SK-N-MC (cell line): ENCODE measurements around the gene CSNK1E.
A peak's percentile ranks its signal among the peaks of the same experiment; 100 is the strongest.

Source experiments
- DNase-seq: peaks from one replicate; pipeline ENCODE4 v3.0.0-alpha.2; 2011; ENCODE audit warnings: low read depth, low spot score
- H3K27ac ChIP-seq: fragments of 200-600 bp; sonication (generic); 2 replicates; pipeline ENCODE4 v1.5.1; 2016; ENCODE audit warnings: mixed run types
- H3K36me3 ChIP-seq: fragments of 200-600 bp; sonication (generic); 2 replicates; pipeline ENCODE4 v1.6.1; 2017; ENCODE audit warnings: antibody characterized with exemption, low read length, mixed read lengths; ENCODE audit not compliant: insufficient read depth
- H3K4me3 ChIP-seq: fragments of 200-600 bp; sonication (generic); 2 replicates; pipeline ENCODE4 v1.5.1; 2016
- H3K9ac ChIP-seq: fragments of 200-600 bp; sonication (generic); 2 replicates; pipeline ENCODE4 v1.8.0; 2017; ENCODE audit warnings: mixed run types, mixed read lengths; ENCODE audit not compliant: insufficient read length
- H3K9me3 ChIP-seq: fragments of 200-600 bp; sonication (generic); 2 replicates; pipeline ENCODE4 v1.6.1; 2017; ENCODE audit warnings: low read depth, mild to moderate bottlenecking, antibody characterized with exemption, low read length, moderate library complexity, mixed read lengths
- EZH2 ChIP-seq: fragments of 200-600 bp; sonication (generic); IDR thresholded peaks from one replicate; pipeline ENCODE4 v1.6.1; 2017; ENCODE audit warnings: antibody characterized with exemption
- FOXP2 ChIP-seq: optimal IDR thresholded peaks from 2 replicates; pipeline ENCODE3; 2011; ENCODE audit warnings: mild to moderate bottlenecking, moderate library complexity; ENCODE audit not compliant: insufficient read depth; ENCODE audit errors: extremely low read length, control extremely low read depth
- POLR2AphosphoS5 ChIP-seq: IDR thresholded peaks from 2 replicates; pipeline ENCODE4 v1.6.1; 2012; ENCODE audit warnings: mild to moderate bottlenecking, low read depth, low read length, borderline replicate concordance

Gene CSNK1E

GRCh38 chr22:38294193-38294592 is 23.0 kb downstream of the CSNK1E start:
- Histone ChIP-seq H3K27ac (no peak overlapping the region), H3K9ac (no peak overlapping the region), H3K9me3 (no peaks in the 10 kb centered on the region), H3K36me3 (peaks cover 80% of the 10 kb centered on the region), H3K4me3 (no peak overlapping the region)
- DNase-seq = no peak
- TF ChIP-seq FOXP2 (no peak), EZH2 (no peak), POLR2AphosphoS5 (no peak)

- Histone ChIP-seq H3K9me3 (no peaks in the 10 kb centered on the region), H3K9ac (no peak overlapping the region), H3K4me3 (no peak overlapping the region), H3K36me3 (peaks cover 68% of the 10 kb centered on the region; the same call in 1 of the 2 replicates), H3K27ac (0 out of 2 replicates have a peak overlapping the region, but pooled peaks have one; percentile 42)
- TF ChIP-seq EZH2 (no peak), POLR2AphosphoS5 (no peak), FOXP2 (no peak)
- DNase-seq = no peak
These were observed 24.5 kb downstream of the CSNK1E start for GRCh38 chr22:38292694-38293093.

- no peak overlapping the region for H3K27ac ChIP-seq
- DNase-seq = no peak
- no peaks in the 10 kb centered on the region for H3K9me3 ChIP-seq
- peaks cover 54% of the 10 kb centered on the region; the same call in 1 of the 2 replicates for H3K36me3 ChIP-seq
- H3K4me3 ChIP-seq = no peak overlapping the region
- no peak for TF ChIP-seq EZH2
- TF ChIP-seq POLR2AphosphoS5 = peak; percentile 37; the same call in 1 of the 2 replicates
- H3K9ac ChIP-seq = no peak overlapping the region
These were observed 25.9 kb downstream of the CSNK1E start for GRCh38 chr22:38291201-38291777.

GRCh38 chr22:38290347-38290746 is 26.9 kb downstream of the CSNK1E start:
- Histone ChIP-seq H3K27ac (no peak overlapping the region), H3K36me3 (peaks cover 44% of the 10 kb centered on the region; the same call in 1 of the 2 replicates), H3K9me3 (no peaks in the 10 kb centered on the region), H3K9ac (no peak overlapping the region), H3K4me3 (no peak overlapping the region)
- no peak for TF ChIP-seq EZH2
- TF ChIP-seq POLR2AphosphoS5 = no peak
- no peak for TF ChIP-seq FOXP2
- no peak for DNase-seq

GRCh38 chr22:38289583-38290082 is 27.6 kb downstream of the CSNK1E start:
- H3K9me3 ChIP-seq = no peaks in the 10 kb centered on the region
- TF ChIP-seq EZH2 (no peak), POLR2AphosphoS5 (peak; percentile 49)
- no peak overlapping the region for H3K4me3 ChIP-seq
- no peak for DNase-seq
- H3K9ac ChIP-seq = no peak overlapping the region
- peaks cover 37% of the 10 kb centered on the region; the same call in 1 of the 2 replicates for H3K36me3 ChIP-seq
- no peak overlapping the region for H3K27ac ChIP-seq

- Histone ChIP-seq H3K36me3 (peaks cover 12% of the 10 kb centered on the region; the same call in 1 of the 2 replicates), H3K9ac (no peak overlapping the region)
These were observed 30.1 kb downstream of the CSNK1E start for GRCh38 chr22:38286915-38287669.

GRCh38 chr22:38285018-38285417 is 32.2 kb downstream of the CSNK1E start:
- Histone ChIP-seq H3K4me3 (no peak overlapping the region), H3K9ac (no peak overlapping the region), H3K9me3 (no peaks in the 10 kb centered on the region), H3K36me3 (peaks cover 2% of the 10 kb centered on the region; the same call in 1 of the 2 replicates), H3K27ac (no peak overlapping the region)
- no peak for TF ChIP-seq FOXP2
- no peak for TF ChIP-seq EZH2
- no peak for TF ChIP-seq POLR2AphosphoS5
- no peak for DNase-seq

More at GRCh38 chr22:38286915-38287669, 30.1 kb downstream of the CSNK1E start:
- Histone ChIP-seq H3K9me3 (no peaks in the 10 kb centered on the region), H3K4me3 (no peak overlapping the region), H3K27ac (no peak overlapping the region)
- DNase-seq = no peak
- TF ChIP-seq POLR2AphosphoS5 = peak; percentile 36; the same call in 1 of the 2 replicates
- TF ChIP-seq FOXP2 = no peak
- no peak for TF ChIP-seq EZH2

GRCh38 chr22:38284042-38284402 is 33.2 kb downstream of the CSNK1E start:
- Histone ChIP-seq H3K27ac (no peak overlapping the region), H3K36me3 (no peaks in the 10 kb centered on the region), H3K4me3 (no peak overlapping the region), H3K9me3 (no peaks in the 10 kb centered on the region), H3K9ac (no peak overlapping the region)
- DNase-seq = no peak
- TF ChIP-seq EZH2 (no peak), FOXP2 (no peak), POLR2AphosphoS5 (no peak)
